GM12878 (cell line): ENCODE data around the gene ACADVL. TPM values are rescaled to one million over a fixed set of nuclear protein-coding genes. Genes with fewer than 3 reads are reported as not detected.

Experiments used
- ASH2L ChIP-seq: fragments of 300-600, 200-600 bp; sonication (generic); IDR thresholded peaks from 2 replicates; pipeline ENCODE4 v1.6.1; 2017; ENCODE audit warnings: low read depth, mild to moderate bottlenecking, borderline replicate concordance
- BHLHE40 ChIP-seq, 2 experiments: fragments of 450-650 bp in 1 of 2; IDR thresholded peaks; 2 replicates each; pipeline ENCODE4 v1.6.1; 2011 to 2017; ENCODE audit warnings: low read depth in 2 of 2, borderline replicate concordance in 1 of 2, improper control_type of control experiment in 1 of 2, low read length in 1 of 2, mild to moderate bottlenecking in 1 of 2
- CBX3 ChIP-seq: fragments of 200-600 bp; sonication (generic); IDR thresholded peaks from 2 replicates; pipeline ENCODE4 v1.6.1; 2016; ENCODE audit warnings: low read depth, borderline replicate concordance
- DPF2 ChIP-seq: fragments of 450-650 bp; IDR thresholded peaks from 2 replicates; pipeline ENCODE4 v1.6.1; 2017; ENCODE audit warnings: mild to moderate bottlenecking
- E2F8 ChIP-seq: fragments of 450-650 bp; IDR thresholded peaks from 2 replicates; pipeline ENCODE4 v1.6.1; 2018; ENCODE audit warnings: mild to moderate bottlenecking, low read depth, moderate library complexity; ENCODE audit not compliant: partially characterized antibody
- HDGF ChIP-seq: fragments of 450-650 bp; IDR thresholded peaks from 2 replicates; pipeline ENCODE4 v1.6.1; 2016; ENCODE audit warnings: antibody characterized with exemption
- IKZF1 ChIP-seq: fragments of 450-650 bp; conservative IDR thresholded peaks from 2 replicates; pipeline ENCODE4 v1.6.1; 2017; ENCODE audit warnings: antibody characterized with exemption, mild to moderate bottlenecking
- MTA2 ChIP-seq: fragments of 450-650 bp; IDR thresholded peaks from 2 replicates; pipeline ENCODE4 v1.6.1; 2016; ENCODE audit warnings: low read depth, mild to moderate bottlenecking, moderate library complexity
- NFYB ChIP-seq: IDR thresholded peaks from 2 replicates; pipeline ENCODE4 v1.6.1; 2011; ENCODE audit warnings: low read depth, mild to moderate bottlenecking, low read length, improper control_type of control experiment, moderate library complexity; ENCODE audit not compliant: insufficient read depth
- STAT1 ChIP-seq: fragments of 450-650 bp; conservative IDR thresholded peaks from 2 replicates; pipeline ENCODE4 v1.6.1; 2014; ENCODE audit warnings: antibody characterized with exemption, mild to moderate bottlenecking
- ZBTB40 ChIP-seq: fragments of 450-650 bp; IDR thresholded peaks from 2 replicates; pipeline ENCODE4 v1.6.1; 2016; ENCODE audit warnings: mild to moderate bottlenecking, moderate library complexity, borderline replicate concordance
- ZNF24 ChIP-seq: fragments of 450-650 bp; IDR thresholded peaks from 2 replicates; pipeline ENCODE4 v1.6.1; 2017; ENCODE audit warnings: antibody characterized with exemption, mild to moderate bottlenecking
- polyA plus RNA-seq, 11 experiments: library from polyadenylated mRNA; depleted of rRNA in 4 of 11; unstranded in 6 of 11; stranded (reverse) in 5 of 11; fragments of >200 nt; fragmentation: Nextera tagmentation in 4 of 11; fragmentation: Illumina TruSeq in 1 of 11; extraction: Ambion mirVana in 4 of 11; extraction: Trizol in 1 of 11; gene quantifications; 1 replicate in 1 of 11; 2 replicates in 10 of 11; pipeline versions ENCODE4 v1.2.1 to v1.2.3, GENCODE V29; 2011 to 2016; ENCODE audit warnings: inconsistent platforms in 2 of 11, missing spikeins in 2 of 11, low read depth in 1 of 11
- total RNA-seq, 4 experiments: library from RNA; depleted of rRNA in 3 of 4; stranded (reverse); fragments of >200 nt in 3 of 4; fragmentation: Illumina TruSeq in 1 of 4; extraction: Trizol in 1 of 4; gene quantifications; 2 replicates each; pipeline versions ENCODE4 v1.2.1 to v1.2.3, GENCODE V29; 2013 to 2021
- TF ChIP-seq, protein P1 (sequence below): fragments of 150-350 bp; IDR thresholded peaks from 2 replicates; pipeline ENCODE4 v1.6.1; 2016; ENCODE audit warnings: low read depth, low read length
- TF ChIP-seq, protein P2 (sequence below): fragments of 450-650 bp; IDR thresholded peaks from 2 replicates; pipeline ENCODE4 v1.6.1; 2017; ENCODE audit warnings: low read depth, mild to moderate bottlenecking, moderate library complexity
- TF ChIP-seq, protein P3 (sequence below): IDR thresholded peaks from 2 replicates; pipeline ENCODE4 v1.6.1; 2012; ENCODE audit warnings: low read depth, low read length, improper control_type of control experiment

Gene ACADVL
- total and polyA plus RNA-seq, 10 of the 15 experiments (the other 5 are each of a cell fraction or from before 2014, with no cell fraction given) = 25.4 to 232 (median 180) TPM

GRCh38 chr17:7242717-7243452 lies 23.1 kb downstream of the ACADVL start (continued):
- TF ChIP-seq E2F8 (peak; percentile 96), IKZF1 (peak; percentile 62), HDGF (peak; percentile 26; the same call in 1 of the 2 replicates), ZBTB40 (peak; percentile 71), DPF2 (peak; percentile 55; the same call in 1 of the 2 replicates), NFYB (no peak), CBX3 (no peak), ZNF24 (peak; percentile 37; the same call in 1 of the 2 replicates), ASH2L (peak; percentile 85; the same call in 1 of the 2 replicates), STAT1 (0 out of 2 replicates have a peak, but pooled peaks have one; percentile 67), MTA2 (peak; percentile 56; the same call in 1 of the 2 replicates), BHLHE40 (IDR thresholded peaks at IDR 0.05; ENCODE audit: borderline replicate concordance in 1 of 2, low read depth in 2 of 2, low read length in 1 of 2) (peak; percentile 95 to 97)
- TF ChIP-seq, protein P1, sequence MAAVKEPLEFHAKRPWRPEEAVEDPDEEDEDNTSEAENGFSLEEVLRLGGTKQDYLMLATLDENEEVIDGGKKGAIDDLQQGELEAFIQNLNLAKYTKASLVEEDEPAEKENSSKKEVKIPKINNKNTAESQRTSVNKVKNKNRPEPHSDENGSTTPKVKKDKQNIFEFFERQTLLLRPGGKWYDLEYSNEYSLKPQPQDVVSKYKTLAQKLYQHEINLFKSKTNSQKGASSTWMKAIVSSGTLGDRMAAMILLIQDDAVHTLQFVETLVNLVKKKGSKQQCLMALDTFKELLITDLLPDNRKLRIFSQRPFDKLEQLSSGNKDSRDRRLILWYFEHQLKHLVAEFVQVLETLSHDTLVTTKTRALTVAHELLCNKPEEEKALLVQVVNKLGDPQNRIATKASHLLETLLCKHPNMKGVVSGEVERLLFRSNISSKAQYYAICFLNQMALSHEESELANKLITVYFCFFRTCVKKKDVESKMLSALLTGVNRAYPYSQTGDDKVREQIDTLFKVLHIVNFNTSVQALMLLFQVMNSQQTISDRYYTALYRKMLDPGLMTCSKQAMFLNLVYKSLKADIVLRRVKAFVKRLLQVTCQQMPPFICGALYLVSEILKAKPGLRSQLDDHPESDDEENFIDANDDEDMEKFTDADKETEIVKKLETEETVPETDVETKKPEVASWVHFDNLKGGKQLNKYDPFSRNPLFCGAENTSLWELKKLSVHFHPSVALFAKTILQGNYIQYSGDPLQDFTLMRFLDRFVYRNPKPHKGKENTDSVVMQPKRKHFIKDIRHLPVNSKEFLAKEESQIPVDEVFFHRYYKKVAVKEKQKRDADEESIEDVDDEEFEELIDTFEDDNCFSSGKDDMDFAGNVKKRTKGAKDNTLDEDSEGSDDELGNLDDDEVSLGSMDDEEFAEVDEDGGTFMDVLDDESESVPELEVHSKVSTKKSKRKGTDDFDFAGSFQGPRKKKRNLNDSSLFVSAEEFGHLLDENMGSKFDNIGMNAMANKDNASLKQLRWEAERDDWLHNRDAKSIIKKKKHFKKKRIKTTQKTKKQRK = no peak
- TF ChIP-seq, protein P2, sequence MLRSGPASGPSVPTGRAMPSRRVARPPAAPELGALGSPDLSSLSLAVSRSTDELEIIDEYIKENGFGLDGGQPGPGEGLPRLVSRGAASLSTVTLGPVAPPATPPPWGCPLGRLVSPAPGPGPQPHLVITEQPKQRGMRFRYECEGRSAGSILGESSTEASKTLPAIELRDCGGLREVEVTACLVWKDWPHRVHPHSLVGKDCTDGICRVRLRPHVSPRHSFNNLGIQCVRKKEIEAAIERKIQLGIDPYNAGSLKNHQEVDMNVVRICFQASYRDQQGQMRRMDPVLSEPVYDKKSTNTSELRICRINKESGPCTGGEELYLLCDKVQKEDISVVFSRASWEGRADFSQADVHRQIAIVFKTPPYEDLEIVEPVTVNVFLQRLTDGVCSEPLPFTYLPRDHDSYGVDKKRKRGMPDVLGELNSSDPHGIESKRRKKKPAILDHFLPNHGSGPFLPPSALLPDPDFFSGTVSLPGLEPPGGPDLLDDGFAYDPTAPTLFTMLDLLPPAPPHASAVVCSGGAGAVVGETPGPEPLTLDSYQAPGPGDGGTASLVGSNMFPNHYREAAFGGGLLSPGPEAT = peak; percentile 79
- TF ChIP-seq, protein P3, sequence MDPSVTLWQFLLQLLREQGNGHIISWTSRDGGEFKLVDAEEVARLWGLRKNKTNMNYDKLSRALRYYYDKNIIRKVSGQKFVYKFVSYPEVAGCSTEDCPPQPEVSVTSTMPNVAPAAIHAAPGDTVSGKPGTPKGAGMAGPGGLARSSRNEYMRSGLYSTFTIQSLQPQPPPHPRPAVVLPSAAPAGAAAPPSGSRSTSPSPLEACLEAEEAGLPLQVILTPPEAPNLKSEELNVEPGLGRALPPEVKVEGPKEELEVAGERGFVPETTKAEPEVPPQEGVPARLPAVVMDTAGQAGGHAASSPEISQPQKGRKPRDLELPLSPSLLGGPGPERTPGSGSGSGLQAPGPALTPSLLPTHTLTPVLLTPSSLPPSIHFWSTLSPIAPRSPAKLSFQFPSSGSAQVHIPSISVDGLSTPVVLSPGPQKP = 0 out of 2 replicates have a peak, but pooled peaks have one; percentile 27
